GM19463 (cell line): ENCODE results near the gene MGAT3.

ENCODE experiments used
- ATAC-seq: cut with Tn5 transposase; IDR thresholded peaks from one replicate; pipeline ENCODE4 v1.9.1; 2021; ENCODE audit warnings: mild to moderate bottlenecking, moderate library complexity; ENCODE audit not compliant: unreplicated experiment

MGAT3 gene

GRCh38 chr22:39449708-39450107 lies 7.1 kb upstream of the MGAT3 start:
- no peak for ATAC-seq

DNA sequence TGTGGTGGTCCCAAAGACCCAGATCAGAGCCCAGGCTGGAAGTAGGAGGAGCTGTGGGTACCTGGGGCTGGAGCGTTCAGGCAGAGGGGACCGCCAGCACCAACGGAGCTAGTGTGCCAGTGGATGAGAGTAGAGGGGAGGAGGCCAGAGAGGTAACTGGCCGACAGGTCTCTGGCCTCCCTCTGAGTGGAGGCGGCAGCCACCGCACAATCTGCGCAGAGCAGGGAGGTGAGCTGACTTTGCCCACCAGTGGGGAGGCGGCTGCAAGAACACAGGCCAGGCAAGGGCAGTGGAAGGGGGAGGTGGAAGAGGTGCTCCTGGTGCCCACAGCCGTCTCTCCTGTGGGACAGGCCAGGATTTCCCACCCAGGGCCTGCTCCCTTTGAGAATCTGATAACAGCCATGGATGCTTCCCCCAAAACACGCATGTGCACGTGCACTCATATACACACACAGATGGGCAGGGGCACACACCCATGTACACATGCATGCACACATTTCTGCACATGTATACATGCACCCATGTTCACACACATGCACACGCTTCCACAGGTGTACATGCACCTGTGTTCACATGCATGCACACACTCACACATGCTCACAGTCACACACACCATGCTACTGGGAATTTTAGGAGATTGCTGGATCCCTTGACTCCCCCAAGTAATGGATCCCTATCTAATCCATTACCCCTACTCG lies 6.4 kb upstream of the MGAT3 start:
- no peak for ATAC-seq

GRCh38 chr22:39452740-39453040 lies 4.1 kb upstream of the MGAT3 start:
- ATAC-seq: no peak

- ATAC-seq: no peak
Measured at GRCh38 chr22:39453765-39454378, 2.9 kb upstream of the MGAT3 start.

DNA sequence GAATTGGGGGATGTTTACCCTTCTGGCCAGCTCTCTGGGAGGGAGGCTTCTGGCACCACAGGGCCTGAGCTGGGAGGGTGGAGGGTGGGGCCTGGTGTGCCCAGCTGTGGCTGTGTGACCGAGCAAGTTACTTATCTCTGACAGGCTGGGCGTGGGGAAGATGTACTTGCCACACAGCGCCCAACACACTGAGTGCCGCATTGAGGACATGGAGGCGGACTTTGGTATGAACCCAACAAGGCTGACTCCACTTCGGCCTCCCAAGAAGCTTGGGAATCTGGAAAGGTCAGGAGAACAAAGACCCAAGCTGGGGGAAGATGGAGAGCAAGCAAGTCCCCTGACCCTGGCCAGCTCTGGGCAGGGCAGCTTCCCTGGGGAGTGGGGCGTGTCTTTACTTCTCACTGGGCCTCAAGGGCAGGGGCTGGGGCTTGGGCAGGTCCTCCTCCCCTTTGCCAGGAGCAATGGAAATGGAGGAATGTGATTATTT lies 2.4 kb upstream of the MGAT3 start:
- no peak for ATAC-seq

- no peak for ATAC-seq
Measured at GRCh38 chr22:39457198-39457555, 365 bp downstream of the MGAT3 start.

- no peak for ATAC-seq
Measured at GRCh38 chr22:39457556-39458443, 988 bp downstream of the MGAT3 start.

DNA sequence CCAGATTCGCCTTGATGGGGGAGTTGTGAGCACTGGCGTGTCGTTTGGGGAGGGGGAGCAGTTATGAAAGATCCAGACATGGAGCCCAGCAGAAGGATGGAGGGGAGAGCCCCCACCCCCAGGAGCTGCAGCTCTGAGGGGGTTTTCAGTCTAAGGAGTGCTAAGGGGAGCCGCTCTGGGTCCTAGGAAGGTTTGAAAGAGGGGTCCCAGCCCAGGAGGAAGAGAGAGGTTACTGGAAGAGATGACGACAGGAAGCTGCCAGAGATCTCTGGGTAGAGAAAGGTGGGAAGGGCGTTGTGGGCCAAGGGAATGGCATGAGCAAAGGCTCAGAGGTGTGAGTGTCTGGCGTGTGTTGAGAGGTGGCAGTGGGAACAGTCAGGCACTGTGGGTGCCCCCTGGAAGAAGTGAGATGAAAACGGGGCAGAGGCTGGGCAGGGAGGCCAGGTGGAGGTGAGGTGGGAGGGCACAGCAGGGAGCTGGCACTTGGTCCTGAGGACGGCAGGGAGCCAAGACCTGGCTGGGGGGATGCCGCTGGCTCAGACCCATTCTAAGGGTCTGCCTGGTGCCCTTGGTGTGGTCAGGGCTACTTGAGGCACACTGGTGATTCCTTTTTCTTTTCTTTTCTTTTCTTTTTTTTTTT lies 1.8 kb downstream of the MGAT3 start:
- no peak for ATAC-seq

GRCh38 chr22:39459681-39460080 lies 2.9 kb downstream of the MGAT3 start:
- no peak for ATAC-seq

- no peak for ATAC-seq
Measured at GRCh38 chr22:39462443-39463221, 5.8 kb downstream of the MGAT3 start.

DNA sequence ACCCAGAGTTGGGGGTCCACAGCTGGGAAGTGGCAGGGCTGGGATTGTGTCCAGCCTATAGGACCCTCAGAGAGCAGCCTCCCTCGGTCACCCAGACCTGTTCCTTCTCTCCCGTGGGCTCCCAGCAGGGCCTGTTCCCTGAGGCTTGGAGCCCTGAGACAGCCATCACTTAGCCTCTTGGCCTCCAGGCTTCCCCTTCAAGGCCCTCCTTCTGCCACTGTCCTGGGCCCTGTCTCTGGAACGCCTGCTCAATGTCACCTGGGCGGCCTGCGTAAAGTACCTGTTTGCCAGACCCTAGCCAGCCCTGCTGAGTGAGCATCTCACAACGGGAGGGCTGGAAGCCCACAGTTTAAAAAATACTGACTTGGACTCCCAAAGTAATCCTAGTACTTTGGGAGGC lies 6.5 kb downstream of the MGAT3 start:
- ATAC-seq: no peak

DNA sequence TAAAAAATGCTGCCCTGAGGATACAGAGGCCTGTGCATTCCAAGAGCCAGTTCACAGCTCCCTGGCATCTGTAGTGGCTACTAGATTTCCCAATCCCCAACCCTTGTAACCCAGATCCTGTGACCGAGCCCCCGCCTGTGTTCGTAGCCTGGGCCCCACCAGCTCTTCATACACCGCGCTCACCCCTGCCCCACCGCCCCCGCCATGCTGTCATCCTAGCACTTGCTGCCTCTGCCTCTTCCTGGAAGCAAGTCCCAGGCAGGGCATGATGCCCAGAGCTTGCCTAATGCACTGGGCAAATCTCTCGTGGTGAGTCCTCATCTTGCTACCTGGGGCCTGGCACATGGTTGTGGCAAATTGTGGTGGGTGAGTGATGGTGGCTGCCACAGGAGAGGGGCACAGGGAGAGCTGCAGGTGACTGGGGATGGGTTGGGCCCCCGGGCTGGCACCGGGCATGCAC lies 7.1 kb downstream of the MGAT3 start:
- ATAC-seq: no peak

DNA sequence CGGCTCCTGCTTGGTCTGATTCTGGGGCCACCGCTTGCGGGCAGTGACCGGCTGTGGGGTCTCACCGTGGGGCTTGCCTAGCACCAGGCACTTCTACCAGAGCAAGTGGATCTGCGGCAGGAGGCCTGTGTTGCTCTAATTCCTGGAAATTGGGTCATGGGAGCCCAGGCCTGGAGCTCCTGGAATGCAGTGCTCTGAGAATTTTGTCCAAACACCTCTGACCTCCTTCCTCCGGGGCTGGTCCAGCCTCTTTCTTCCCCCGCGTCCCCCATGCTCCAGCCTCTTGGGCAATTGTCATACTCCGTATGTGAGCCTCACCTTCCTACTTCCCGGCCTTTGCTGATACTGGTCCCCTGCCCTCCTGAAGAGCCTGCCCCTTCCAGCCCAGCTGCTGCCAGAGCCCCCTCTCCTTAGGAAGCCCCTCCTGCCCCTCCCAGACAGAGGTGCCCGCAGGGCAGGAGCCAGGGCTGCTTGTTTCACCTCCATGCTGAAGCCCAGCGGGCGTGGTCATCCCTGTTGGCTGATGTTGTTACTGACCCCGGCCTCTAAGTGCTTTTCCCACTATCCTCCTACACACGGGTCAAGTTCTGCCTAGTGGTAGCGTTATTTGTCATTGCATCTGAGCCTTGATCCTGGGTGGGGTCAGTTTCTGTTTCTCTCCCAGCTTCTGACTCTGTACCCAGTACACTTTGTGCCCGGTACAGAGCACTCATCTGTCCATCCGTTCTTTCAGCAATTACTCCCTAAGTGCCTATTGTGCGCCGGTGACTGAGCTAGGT lies 9.6 kb downstream of the MGAT3 start:
- ATAC-seq: no peak

DNA sequence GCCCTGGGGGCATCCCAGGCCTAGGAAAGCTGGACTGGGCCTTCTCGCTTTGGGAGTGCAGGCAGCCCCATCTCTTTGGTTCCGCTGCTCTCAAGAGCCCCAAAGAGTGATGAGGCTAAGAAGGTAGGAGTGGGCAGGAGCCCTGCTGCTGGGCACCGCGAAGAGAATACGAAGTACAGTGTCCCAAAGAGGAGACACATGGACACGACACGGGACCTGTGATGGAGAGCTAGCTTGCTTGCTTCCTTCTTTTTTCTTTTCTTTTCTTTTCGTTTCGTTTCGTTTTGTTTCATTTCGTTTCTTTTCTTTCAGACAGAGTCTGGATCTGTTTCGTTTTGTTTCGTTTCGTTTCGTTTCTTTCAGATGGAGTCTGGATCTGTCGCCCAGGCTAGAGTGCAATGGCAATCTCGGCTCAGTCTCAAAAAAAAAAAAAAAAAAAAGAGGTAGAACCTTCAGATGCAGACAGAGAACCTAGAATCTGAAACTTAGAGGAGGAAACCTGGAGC lies 10.6 kb downstream of the MGAT3 start:
- ATAC-seq: no peak

GRCh38 chr22:39468487-39469325 lies 11.9 kb downstream of the MGAT3 start:
- no peak for ATAC-seq

GRCh38 chr22:39469326-39469680 lies 12.5 kb downstream of the MGAT3 start:
- ATAC-seq: no peak

GRCh38 chr22:39469681-39470450 lies 13.1 kb downstream of the MGAT3 start:
- no peak for ATAC-seq
